Iris pigment epithelial cell (primary cell): Measurements from ENCODE around the gene CHCHD3.
A peak's percentile ranks its signal among the peaks of the same experiment; 100 is the strongest.
"Not testable (repeated sequence)": the region's sequence is repeated elsewhere in the genome, so short reads cannot be mapped to it uniquely, and the experiment has no call there.

Experiments
- DNase-seq: peaks from one replicate; pipeline ENCODE4 v3.0.0-alpha.2; 2011; ENCODE audit warnings: low read depth

The CHCHD3 gene

DNA sequence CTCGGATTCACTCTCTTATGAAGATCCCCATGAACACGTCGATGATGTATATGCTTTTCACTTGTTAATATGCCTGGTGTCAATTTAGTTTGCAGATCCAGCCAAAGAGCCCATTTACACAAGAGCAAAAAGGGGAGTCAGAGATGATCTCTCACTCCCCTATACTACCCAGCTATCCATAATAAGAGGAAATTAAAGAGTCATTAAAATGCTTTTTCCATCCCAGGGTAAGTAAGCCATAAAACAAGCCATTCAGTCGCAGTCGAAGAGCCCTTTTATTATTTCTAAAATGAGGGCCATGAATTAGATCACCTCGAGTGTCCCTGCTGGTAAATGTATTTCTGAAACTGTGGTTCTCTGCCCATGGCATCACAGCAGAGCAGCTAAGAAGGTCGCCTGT is 41.2 kb downstream of the CHCHD3 start:
- no peak for DNase-seq

DNA sequence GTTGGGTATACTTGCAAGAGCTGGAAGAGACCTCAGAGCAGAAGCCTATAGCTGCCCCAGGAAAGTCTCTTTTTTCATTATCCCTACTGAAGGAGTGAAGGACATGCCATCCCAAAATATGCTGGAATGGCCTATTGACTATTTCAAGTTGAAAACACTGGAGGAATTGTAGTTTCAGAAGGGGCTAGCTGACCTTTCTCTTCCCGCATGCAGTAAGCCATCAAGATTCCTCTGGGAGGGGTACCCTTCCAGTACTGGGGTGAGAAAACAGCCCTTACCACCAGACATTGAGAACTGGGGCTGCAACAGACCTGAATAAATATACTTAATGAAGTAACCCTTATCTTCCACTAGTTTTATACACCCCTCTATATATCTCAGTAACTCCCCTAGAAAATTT is 41.7 kb downstream of the CHCHD3 start:
- DNase-seq, result no peak

DNA sequence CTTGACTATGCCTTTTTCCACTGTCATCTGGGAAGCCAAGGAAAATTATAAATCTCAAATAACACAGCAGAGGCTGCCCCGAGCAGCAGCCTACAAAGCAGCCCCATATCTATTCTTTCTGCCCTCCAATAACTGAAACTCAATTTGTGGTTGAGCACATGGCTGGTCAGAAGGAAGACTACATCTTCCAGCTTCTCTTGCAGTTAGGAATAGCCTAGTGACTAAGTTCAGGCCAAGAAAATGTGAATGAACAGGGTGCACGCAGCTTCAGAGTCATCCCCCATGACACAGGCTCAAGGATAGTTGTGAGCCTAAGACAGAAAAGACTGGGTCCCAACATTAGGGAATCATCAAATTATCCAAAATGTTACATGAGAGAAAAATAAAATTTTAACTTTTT is 42.3 kb downstream of the CHCHD3 start:
- no peak for DNase-seq

DNA sequence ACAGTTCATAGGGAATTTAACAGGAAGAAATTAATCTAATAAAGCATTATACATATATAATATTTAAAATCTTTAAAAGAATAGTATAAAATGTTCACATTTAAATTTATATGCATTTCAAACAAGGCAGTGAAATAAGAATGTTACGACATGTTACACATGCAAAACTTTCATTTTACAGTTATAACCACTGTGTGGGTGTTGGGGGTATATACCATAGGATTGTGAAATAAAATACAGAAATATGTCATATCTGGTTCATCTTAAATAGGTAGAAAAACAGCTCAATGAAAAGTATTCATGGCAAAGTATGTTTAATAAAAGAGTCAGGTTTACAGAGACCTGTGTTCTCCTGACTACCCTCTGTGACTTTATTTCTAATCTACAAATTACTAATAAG is 45.6 kb downstream of the CHCHD3 start:
- no peak for DNase-seq

DNA sequence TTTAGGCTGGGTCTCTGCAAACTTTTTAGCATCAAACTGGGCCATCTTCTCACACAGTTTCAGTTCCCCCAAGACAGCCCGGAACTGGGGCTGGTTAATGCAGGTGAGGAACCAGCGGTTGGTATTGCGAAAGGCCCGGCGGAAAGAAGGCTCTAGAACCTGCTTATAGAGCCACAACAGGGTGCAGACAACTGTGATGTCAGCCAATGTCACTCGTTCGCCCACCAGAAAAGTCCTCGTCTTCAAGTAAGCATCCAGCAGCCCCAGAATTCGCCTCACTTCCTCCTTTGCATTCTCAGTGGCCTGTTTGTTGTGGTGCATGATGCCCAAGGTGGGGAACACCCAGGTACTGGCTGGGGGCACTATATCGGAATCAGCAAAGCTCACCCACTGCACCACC is 46.6 kb downstream of the CHCHD3 start:
- not testable (repeated sequence) for DNase-seq

DNA sequence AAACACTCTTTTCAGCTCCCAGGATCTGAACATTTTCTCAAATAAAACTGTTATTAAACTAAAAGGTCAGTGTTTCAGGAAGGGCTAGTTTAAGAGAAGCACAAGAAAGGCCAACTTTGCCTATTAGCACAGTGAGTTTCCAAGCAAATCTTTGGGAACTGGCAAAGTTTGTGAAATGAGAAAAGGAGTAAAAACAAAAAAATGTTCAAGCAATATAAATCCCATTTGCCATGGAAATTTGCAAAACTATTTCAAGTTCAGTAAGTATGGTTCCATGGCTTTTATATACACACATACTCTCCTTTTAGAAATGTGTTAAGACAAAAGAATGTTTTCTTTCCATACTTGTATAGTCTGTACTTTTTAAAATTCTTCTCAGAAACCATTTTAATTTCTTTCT is 51.5 kb downstream of the CHCHD3 start:
- no peak for DNase-seq

DNA sequence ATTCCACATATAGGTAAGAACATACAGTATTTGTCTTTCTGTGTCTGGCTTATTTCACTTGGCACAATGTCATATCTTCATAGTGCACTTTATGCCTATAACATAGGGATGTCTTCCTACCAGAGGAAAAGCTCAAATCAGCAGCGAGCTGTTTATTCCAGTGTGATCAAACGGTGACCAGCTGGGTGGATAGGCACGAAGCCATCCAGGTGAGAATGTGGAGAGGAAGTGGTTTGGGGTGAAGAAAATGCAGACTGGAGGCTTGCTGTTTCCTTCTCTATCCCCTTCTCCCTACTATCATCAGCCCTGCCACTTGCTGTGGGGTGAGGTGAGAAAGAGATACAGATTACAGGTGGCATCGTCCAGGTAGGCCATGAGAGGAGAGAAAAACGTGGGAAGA is 52.4 kb downstream of the CHCHD3 start:
- DNase-seq, result no peak

DNA sequence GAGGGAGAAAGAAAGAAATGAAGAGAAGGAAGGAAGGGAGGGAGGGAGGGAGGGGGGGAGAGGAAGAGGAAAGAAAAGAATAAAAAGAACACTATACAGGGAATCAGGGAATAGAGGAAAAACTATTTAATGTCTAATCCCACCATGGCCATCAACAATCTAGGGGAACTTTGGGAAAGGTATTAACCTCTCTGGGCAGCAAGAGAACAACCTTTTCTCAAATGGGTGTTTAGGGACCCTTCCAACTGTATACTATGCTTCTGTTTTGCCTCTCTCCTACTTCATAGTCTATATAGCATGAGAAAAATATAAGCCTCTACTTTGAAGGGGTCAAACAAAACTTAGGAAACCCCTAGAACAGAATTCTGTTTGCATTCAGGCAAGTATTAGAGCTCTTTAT is 54.5 kb downstream of the CHCHD3 start:
- no peak for DNase-seq

DNA sequence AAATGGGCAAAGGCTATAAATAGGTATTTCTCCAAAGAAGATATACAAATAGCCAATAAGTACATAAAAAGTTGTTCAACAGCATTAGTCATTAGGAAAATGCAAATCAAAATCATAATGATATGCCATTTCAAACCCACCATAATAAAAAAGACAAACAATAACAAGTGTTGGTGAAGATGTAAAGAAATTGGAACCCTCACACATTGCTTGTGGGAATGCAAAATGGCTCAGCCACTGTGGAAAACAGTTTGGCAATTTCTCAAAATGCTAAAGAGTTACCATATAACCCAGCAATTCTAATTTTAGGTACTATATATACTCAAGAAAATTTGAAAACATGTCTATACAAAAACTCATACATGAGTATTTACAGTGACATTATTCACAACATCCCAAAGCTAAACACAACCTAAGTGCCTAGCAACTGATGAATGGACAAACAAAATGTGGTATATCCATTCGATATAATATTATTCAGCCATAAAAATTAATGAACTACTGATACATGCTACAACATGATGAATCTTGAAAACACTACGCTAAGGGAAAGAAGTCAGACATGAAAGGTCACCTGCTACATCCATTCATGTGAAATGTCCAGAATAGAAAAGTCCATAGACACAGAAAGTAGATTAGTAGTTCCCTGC is 55.6 kb downstream of the CHCHD3 start:
- no peak for DNase-seq

DNA sequence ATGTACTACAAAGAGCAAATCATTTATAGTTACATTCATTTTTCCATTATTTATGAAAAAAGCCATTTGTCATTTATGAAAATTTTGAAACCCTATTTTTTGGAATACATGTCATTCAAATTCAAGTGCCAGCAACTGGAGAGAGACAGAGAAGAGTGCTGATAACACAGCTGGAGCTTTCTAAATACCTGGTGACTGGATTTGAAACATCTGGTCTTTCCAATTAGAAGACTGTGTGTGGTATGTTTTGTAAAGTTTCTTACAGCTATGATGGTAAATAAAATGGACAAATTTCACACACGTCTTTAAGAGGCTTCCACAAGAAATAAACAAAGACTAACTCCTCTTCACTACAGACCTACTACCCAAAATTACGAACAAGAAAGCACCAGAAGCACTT is 56.8 kb downstream of the CHCHD3 start:
- no peak for DNase-seq

DNA sequence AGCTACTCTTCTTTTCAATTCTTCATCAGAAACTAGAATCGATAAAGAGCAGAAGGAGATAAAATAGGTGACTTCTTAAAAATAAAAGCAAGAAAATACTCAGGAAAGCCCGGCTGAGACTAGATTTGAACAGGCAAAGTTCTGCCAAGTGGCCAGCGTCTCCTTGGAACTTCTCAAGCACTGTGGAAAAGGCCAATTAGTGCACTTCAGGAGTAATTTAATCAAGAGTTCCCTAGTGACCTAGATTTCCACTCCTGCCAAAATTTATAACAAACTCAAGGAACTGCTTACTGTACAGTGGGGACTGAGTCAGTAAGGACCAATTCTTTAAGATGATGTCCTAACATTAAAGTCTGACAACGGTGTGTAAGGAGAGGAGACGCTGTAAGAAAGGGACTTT is 57.3 kb downstream of the CHCHD3 start:
- no peak for DNase-seq

DNA sequence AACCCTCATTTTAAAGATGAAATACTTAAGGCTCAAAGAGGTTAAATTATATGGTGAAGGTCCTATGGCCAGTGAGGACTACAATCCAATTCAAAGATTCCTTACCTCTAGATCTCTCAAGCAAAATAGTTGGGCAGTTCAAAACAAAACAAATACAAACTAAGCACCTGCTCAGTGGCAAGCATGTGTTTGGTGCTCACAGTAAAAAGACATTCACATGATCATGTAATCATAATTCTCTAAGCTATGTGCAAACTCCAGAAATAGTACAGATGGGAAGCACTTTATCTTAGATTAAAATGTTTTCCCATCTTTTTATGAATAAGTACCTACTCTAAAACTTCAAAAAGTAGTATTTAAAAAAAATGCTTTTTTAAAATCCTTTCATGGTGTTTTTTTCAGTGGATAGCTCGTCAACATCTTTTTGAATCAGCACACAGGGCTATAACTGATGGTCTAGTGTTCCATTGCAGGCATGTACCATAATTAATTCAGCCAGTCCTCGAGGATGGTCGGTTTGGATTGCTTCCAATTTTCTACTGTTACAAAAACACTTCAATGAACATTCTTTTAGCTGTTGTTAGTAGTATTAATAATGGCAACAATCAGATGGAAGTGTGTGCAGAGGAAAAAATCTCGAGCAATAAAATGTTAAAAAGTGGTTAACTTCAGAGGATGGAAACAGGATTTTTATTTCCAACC is 58.4 kb downstream of the CHCHD3 start:
- peak; percentile 6 for DNase-seq

DNA sequence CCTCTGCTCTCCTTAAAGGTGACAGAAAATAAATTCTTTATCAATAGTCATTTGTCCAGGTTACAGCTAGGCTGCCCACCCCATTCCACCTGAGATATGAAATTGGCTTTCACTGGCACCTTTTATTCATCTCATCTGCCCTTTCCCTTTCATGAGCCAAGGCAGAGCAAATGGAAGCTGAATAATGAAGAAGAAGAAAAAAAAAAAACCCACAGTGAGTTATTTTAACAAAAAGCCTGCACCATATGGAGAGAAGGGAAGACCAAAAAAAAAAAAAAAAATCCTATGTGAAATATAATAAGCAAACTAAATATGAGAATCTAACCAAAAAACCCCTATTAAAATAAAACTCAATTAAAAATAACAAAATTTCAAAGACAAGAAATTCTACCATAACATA is 59.2 kb downstream of the CHCHD3 start:
- no peak for DNase-seq

DNA sequence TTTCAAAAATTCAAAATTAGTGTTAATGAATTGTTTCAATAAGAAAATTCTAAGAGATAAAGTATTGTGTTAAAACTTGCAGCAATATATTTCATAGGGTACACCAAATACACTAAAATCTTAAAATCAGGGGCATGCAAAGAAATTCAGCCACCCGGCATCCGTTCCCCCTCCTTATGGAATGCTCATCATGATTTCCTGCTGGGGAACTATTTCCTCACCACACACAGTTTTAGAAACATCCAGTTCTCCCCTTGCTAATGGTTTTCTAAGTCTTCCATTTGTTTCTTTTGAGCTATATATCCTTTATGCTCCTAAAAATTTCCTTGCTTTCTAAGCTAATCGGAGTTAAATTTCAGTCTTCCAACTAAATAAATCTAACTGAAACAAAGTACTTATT is 60.7 kb downstream of the CHCHD3 start:
- DNase-seq, result no peak

DNA sequence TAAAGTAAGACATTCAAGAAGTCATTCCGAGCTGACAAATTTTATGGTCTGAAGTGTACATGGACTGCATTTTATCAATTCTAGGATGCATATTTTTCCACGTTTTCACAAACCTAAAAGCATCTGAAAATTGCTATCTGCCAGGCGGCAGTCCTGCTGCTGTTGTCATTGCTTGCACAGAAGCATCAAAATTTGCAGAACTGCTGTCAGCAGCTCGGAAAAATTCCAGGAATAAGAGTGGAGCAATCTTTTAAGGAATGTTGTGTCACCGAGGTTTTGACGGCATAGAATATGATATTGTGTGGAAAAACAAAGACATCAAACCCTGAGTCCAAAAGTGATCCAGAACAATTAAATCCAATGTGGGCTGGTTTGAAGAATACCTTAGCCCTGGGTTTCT is 61.4 kb downstream of the CHCHD3 start:
- no peak for DNase-seq

DNA sequence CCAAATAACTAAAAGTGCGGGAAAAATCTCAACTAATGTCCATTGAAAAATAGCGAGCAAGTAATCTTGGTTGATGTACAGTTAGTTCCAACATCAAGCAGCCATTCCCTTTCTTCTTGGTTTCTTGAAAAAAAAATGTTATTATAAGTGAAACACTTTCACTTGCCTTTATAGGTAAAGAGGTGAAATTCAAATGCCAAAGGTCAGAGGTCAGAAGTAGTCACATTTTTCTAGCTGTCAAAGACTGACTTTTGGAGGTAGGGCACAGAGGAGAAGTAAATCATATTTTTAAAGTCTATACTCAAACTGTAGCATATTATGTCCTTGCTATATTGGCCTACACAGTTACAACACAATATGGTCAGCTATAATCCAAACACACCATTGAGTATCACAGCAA is 62.3 kb downstream of the CHCHD3 start:
- no peak for DNase-seq

DNA sequence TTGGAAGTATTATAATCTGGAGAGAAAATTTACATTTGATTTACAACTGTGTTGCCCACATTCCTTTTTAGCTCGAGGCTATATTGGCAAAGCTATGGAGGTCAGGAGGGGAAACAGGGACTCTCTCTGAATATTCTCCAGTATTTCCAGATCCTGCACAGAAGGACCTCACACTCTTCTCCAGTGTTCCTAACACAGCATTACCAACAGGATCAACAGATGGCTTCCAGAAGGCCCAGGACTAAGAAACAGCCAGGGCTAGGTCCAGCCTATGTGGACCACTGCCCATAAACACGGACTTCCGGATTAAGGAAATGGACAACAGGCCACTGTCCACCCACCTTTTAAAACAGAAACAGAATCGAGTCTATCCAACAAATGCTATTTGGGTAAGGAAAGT is 65.3 kb downstream of the CHCHD3 start:
- DNase-seq, result no peak

DNA sequence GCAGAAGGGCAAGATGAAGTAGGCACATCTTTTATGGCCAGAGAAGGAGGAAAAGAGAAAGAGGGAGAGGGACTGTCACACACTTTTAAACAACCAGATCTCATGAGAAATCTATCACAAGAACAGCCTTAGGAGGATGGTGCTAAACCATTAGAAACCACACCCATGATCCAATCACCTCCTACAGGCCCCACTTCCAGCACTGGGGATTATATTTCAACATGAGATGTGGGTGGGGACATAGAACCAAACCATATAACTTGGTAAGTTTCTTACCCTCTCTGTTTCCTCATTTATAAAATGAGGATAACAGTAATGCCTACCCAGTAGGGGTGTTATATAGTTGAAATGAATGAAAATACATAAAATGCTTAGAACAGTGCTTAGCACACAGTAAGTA is 66.0 kb downstream of the CHCHD3 start:
- DNase-seq, result no peak

DNA sequence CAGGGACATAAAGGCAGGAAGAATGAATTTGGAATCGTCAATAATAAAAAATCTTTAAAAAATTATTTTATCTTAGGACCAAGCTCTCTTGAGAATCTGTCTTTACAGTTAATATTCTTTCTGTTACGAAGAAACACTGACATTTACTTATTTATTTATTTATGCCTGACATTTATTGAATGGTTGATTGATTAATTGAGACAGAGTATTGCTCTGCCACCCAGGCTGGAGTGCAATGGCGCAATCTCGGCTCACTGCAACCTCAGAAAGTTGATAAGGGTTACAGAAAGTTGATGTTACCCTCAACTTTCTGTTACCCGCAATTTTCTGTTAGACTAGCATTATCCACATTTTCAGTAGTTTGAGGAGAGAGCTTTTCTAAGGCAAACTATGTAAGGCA is 70.1 kb downstream of the CHCHD3 start:
- no peak for DNase-seq

DNA sequence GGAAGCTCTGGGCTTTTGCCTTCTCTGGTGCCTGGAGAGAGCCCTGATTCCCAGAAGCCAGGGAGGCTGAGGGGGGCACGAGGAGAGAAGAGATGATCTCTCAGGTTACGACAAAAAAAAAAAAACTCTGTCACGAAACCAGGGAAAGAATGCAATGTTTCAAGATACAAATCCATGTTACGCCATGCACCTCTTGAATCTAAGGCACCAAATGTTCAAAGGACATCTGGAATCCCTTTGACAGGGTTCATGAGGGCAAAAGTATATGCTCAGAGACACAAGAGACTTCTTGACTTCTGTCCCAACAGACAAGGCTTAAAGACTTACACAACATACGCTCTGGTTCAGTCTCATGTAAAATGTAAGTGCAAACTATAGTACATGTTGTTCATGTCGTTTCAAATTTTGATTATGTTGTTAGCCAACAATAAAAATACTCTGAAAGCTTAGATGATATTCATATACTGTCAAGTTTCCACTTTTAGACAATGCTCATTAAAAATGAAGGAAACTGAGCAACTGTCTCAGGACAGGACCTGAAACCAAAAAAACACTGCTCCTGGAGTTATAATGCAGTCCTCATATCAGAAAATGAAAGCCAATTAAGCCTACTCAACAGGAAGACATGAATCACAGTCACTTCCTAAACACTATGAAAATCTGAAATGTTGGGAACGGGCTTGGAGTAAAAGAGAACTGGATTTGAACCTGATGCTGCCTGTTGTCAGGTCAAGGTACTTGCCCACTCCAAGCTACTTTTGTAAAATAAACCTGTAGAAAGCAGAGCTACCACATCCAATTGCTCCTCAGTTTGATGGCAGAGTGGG is 72.3 kb downstream of the CHCHD3 start:
- DNase-seq, result peak; percentile 28

DNA sequence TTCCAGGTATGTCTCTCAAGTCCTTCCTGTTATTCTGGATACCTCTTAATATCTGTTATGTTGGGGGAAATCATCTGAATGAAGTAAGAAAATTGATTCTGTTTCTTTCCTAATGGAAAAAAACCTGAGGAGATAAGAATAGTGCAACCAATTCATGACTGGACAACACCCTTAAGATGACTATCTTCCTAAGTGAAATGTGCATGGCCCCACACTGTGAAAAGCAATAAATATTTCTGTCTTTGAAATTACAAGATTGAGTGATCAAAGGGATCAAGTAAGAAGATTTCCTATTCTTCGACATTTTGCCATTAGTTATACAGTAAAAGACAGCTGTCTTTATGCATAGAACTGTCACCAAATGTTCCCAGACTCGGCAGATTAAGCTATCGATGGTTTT is 73.9 kb downstream of the CHCHD3 start:
- DNase-seq, result no peak

DNA sequence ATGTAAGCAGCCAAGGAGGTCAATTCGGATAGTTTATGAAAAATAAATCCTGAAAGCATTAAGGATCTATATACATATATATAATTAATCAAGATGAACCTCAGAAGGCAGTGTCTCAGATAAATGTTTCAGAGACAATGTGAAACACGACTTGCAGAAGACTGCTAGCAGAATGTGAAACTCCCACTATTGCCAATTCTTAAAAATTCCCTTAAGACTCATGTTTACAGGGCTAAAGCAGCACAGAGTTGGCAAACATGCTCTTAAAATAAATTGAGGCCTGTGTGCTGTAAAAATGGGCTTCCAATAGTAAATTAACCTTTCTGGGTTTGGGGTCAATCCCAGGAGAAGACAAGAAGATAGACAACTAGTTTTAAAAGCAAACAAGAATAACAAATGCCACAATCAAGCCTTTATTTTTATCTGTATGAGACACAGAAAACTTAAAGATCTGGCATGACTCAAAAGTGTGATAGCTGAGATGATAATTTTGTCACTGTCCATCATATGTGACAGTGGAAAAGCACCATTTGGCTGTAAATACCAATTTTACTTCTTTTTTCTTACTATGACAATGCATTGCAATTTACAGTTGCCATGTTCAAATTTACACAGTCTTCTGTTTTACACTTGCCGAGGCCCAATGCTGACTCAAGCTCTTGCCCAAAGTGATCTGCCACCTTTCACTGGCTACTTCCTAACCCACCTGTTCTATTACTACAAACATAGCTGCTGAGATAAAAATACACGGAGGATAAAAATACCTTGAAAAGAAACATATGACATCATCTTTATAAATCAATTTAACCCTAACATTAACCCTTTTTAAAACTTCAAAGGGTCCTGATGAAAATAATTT is 78.6 kb downstream of the CHCHD3 start:
- DNase-seq, result peak; percentile 31
